ENCODE results near the gene SPAG8.

DNA sequence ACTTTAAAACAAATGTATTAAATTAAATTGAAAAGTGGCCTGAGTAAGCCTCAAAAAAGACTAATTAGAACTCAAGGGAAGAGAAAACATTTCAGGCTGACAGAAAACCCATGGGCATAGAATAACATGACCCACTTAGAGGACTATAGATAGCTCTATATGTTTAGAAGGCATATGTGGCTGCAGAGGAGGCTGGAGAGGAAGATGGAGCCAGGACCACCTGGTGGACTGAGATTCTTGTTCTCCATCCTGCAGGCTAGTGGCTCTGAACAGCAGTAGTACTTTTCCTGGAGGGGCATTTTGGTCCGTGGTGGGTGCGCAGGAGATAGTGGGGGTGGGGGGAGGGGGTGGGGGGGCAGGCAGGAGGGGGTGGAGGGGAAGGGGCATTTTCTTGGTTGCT is 31.0 kb downstream of the SPAG8 start:
- TF ChIP-seq EP300 (IDR thresholded peaks at IDR 0.05): no peak
- TF ChIP-seq, protein P1, sequence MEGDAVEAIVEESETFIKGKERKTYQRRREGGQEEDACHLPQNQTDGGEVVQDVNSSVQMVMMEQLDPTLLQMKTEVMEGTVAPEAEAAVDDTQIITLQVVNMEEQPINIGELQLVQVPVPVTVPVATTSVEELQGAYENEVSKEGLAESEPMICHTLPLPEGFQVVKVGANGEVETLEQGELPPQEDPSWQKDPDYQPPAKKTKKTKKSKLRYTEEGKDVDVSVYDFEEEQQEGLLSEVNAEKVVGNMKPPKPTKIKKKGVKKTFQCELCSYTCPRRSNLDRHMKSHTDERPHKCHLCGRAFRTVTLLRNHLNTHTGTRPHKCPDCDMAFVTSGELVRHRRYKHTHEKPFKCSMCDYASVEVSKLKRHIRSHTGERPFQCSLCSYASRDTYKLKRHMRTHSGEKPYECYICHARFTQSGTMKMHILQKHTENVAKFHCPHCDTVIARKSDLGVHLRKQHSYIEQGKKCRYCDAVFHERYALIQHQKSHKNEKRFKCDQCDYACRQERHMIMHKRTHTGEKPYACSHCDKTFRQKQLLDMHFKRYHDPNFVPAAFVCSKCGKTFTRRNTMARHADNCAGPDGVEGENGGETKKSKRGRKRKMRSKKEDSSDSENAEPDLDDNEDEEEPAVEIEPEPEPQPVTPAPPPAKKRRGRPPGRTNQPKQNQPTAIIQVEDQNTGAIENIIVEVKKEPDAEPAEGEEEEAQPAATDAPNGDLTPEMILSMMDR (IDR thresholded peaks at IDR 0.05): no peak
